Esophagus squamous epithelium (tissue), 4 donors: ENCODE data around the gene ERAL1.
"Not testable (repeated sequence)": the region's sequence is repeated elsewhere in the genome, so short reads cannot be mapped to it uniquely, and the experiment has no call there.

Experiments used
- CTCF ChIP-seq, 6 experiments: fragments of 450-650 bp in 4 of 6; fragments of 200-600 bp in 2 of 6; sonication (generic) in 2 of 6; IDR thresholded peaks; one replicate each; pipeline ENCODE4 v1.5.1; 2016 to 2019; ENCODE audit warnings: antibody characterized with exemption in 6 of 6, mild to moderate bottlenecking in 4 of 6, moderate library complexity in 4 of 6
- POLR2A ChIP-seq, 4 donors: fragments of 450-650 bp; IDR thresholded peaks; one replicate each; pipeline ENCODE4 v1.6.1; 2017; ENCODE audit warnings: antibody characterized with exemption in 4 of 4, mild to moderate bottlenecking in 4 of 4, moderate library complexity in 3 of 4

GRCh38 chr17:28893248-28894183 lies 38.7 kb downstream of the ERAL1 start:
- not testable (repeated sequence) for TF ChIP-seq POLR2A, CTCF (IDR thresholded peaks at IDR 0.05)
